ENCODE results near the gene NGB.
"Not testable (repeated sequence)": the region's sequence is repeated elsewhere in the genome, so short reads cannot be mapped to it uniquely, and the experiment has no call there.

Gene NGB

GRCh38 chr14:77296155-77296554, 25.1 kb upstream of the NGB start:
- DNase-seq (ENCODE audit: low read depth, low spot score): no peak

DNA sequence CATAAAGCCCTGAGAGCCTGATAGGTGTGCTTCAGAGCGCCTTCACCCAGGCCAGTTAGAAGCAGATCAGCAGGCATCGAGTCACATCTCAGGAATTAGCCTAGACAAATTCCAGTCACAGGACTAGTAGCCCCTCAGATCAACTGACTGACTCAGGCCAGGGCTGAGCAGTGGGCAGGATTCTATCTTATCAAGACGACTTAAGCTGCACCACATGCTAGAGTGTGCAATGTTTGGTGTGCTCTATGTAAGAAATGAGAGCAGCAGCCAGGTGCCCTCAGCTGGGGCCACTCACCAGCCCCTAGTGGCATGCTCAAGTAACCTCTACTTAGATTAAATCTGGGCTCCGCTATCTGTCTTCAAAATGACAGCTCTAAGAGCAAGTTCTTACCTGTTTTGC, 19.7 kb upstream of the NGB start:
- no peak for DNase-seq (ENCODE audit: low read depth, low spot score)

- no peak for DNase-seq (ENCODE audit: low read depth, low spot score)
These were observed 15.6 kb upstream of the NGB start for GRCh38 chr14:77286576-77286975.

GRCh38 chr14:77284466-77284865, 13.5 kb upstream of the NGB start:
- no peak for DNase-seq (ENCODE audit: low read depth, low spot score)

GRCh38 chr14:77284066-77284465, 13.1 kb upstream of the NGB start:
- no peak for DNase-seq (ENCODE audit: low read depth, low spot score)

DNA sequence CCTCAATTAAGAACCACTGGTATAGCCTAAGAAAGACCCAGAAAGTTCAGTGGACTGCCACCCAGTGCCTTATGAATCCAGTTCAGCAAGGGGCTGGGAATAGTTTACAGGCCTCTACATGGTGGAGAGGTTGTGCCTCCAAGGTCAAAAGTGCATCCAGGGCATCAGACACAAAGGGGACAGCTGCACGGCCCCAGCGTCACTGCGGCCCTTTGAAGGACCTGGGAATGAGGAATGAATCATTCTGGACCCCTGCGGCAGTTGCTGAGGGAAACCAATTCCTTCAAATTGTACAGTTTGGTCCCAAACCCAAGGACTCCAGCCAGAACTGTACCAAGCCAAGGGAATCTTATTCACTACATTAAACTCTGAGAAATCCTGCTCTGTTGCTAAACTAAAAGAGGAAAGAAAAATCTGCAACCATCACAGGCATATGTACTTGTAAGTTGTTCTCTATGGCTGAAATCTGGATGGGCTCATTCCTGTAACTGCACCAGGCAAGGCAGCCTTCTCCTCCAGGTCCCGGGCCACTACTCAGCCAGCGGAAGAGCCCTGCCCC, 10.9 kb upstream of the NGB start:
- DNase-seq (ENCODE audit: low read depth, low spot score): no peak

GRCh38 chr14:77280921-77281320, 9.9 kb upstream of the NGB start:
- not testable (repeated sequence) for DNase-seq (ENCODE audit: low read depth, low spot score)

GRCh38 chr14:77279719-77280118, 8.7 kb upstream of the NGB start:
- no peak for DNase-seq (ENCODE audit: low read depth, low spot score)

GRCh38 chr14:77278461-77279230, 7.6 kb upstream of the NGB start:
- DNase-seq (ENCODE audit: low read depth, low spot score): no peak

- no peak for DNase-seq (ENCODE audit: low read depth, low spot score)
These were observed 6.0 kb upstream of the NGB start for GRCh38 chr14:77276959-77277358.

- no peak for DNase-seq (ENCODE audit: low read depth, low spot score)
These were observed 5.4 kb upstream of the NGB start for GRCh38 chr14:77276295-77276935.

- DNase-seq (ENCODE audit: low read depth, low spot score): no peak
These were observed 4.6 kb upstream of the NGB start for GRCh38 chr14:77275601-77276017.

DNA sequence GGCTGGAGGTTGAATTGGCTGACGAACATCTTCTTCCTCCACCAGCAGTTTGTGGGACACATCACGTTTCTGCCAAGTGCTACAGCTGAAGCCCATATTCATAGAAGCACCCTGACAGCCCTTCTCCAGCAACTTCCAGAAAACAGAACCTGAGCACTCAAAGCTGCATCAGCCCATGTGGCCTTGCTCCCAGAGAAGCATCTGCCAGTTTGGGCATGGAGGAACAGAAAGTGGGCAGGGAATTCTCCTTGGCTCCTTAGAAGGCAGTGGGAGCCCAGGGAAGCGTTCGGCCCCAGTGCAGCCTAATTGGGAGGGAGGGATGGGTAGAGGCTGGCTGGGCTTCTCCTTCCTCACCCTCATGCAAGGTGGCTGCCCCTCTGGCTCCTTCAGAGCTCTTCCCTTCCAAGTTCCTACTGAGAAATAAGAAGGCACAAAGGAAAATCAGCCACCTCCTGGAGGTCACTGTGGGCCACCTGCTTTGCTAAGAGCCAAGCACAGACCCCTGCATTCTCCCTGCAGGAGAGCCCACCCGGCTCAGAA, 4.1 kb upstream of the NGB start:
- DNase-seq (ENCODE audit: low read depth, low spot score): no peak

- no peak for DNase-seq (ENCODE audit: low read depth, low spot score)
These were observed 2.8 kb upstream of the NGB start for GRCh38 chr14:77273796-77274195.

- no peak for DNase-seq (ENCODE audit: low read depth, low spot score)
These were observed 1.3 kb upstream of the NGB start for GRCh38 chr14:77272261-77272660.

DNA sequence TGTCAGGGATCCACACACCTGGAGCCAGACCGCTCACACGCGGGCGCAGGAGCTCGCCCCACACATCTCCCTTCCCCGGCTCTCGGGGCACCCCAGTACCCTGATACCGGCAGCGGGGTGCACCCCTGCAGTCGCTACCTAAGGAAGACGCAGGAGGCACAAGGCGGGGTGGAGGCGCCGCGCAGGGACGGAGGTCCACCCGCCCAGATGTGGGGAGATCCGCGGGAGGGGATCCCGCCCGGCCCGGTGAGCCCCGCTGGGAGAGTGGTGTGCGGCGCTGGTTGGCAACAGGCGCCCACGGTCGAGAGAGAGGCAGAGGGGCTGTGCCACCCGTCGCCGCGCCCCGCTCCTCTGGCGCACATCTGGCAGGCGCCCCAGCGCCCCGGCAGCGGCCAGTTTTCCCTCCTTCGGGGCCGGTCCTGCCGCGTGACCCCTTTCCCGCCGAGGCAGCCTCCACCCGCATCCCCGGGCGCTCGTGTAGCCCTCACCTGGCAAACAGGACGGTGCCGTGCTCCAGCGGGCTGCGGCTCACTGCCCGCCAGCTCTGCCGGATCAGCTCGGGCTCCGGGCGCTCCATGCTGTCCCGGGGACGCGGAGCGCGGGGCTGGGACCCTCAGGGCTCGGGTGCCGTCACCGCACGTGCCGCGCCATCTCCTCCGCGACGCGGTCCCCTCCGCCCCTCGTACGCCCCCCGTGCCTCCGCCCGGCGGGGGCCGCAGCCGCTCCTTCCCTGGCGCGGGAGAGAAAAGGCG, 469 bp downstream of the NGB start:
- DNase-seq (ENCODE audit: low read depth, low spot score): no peak

DNA sequence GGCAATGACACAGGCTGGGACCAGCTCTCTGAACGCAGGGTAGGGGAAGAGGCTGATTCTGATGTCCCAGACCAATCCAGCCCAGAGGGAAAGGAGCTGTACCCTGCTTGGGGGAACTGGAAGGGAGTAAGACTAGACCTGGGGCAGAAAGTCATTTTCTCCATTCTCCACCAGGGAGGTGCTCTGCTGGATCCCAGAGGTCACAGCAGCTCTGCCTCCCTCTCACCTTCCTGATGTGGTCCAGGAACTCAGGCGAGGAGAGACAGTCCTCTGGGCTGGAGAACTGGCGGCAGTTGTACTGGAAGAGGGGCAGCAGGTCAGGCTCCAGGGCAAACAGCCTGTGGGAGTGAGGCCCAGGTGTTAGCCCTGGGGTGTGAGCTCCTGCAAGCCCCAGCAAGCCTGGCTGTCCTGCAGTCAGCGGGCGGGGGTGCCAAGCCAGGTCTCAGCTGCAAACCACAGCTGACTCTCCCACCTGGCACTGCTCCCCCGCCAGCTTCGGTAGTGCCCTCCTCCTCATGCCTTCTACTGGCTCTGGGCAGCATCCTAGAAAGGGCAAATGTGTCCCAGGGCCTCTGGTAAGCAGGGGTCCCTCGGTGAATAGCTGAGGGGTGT, 1.9 kb downstream of the NGB start:
- DNase-seq (ENCODE audit: low read depth, low spot score): no peak

DNA sequence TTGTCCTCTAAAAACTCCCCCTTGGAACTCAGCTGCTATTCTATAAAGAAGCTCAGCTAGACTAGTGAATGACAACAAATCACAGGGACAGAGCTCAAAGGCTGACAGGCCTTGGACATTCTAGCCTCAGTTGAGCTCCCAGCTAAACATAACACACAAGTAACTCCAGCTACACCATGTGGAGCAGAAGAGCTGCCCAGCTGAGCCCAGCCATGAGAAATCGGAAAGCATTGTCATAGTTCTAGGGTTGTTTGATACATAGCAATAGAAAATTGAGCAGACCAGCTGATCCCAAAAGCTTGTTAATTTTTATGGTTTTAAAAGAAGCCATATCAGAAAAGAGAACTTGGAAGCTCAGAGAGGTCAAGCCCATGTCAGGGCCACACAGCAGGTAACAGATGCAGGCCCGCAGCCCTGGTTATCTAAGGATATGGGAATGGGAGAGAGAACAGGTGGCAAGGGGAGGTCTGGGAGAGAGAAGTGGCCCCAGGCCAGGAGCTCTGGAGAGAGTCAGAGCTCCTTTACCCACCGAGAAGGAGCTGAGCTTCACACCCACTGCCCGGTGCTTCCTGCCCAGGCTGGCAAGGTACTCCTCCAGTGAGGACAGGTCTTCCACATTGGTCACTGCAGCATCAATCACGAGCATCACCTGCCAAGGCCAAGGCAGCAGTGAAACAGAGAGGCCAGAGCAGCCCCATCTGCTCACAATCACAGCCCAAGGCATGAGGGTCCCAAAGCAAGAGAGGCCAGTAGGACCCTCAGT, 2.9 kb downstream of the NGB start:
- DNase-seq (ENCODE audit: low read depth, low spot score): no peak

- no peak for DNase-seq (ENCODE audit: low read depth, low spot score)
These were observed 4.7 kb downstream of the NGB start for GRCh38 chr14:77266336-77266735.

- no peak for DNase-seq (ENCODE audit: low read depth, low spot score)
These were observed 5.3 kb downstream of the NGB start for GRCh38 chr14:77265561-77266335.

Measured in iPS DF 19.7 (cell line).